ENCODE data around the gene SFR1.

DNA sequence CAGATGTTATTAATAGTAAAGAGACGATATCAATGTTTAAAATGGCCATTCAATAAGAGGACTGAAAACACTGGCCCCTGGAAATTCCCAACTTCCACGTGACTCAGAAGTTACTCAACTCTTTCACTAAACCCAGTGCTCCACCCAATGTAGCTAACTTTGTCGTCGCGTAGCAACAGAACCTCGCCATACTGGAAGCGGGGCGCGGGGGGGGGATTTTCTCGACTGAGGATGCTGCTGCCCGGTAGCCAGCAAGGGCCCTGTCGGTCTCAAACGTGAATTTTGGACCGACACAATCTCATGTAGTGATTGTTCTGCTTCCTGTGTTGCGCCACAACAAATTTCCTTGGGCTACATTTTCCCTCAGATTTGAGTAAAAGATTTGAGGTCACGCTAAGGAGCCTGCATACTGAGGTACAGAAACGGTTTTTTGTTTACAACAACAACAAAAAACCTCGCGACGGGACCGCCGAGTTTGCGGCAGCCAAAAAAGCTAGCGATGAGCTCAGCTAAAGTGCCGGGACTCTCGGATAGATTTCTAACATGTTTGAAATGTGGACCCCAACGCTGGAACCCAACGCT, 977 bp upstream of the SFR1 start:
- TF ChIP-seq, protein P1, sequence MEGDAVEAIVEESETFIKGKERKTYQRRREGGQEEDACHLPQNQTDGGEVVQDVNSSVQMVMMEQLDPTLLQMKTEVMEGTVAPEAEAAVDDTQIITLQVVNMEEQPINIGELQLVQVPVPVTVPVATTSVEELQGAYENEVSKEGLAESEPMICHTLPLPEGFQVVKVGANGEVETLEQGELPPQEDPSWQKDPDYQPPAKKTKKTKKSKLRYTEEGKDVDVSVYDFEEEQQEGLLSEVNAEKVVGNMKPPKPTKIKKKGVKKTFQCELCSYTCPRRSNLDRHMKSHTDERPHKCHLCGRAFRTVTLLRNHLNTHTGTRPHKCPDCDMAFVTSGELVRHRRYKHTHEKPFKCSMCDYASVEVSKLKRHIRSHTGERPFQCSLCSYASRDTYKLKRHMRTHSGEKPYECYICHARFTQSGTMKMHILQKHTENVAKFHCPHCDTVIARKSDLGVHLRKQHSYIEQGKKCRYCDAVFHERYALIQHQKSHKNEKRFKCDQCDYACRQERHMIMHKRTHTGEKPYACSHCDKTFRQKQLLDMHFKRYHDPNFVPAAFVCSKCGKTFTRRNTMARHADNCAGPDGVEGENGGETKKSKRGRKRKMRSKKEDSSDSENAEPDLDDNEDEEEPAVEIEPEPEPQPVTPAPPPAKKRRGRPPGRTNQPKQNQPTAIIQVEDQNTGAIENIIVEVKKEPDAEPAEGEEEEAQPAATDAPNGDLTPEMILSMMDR (conservative IDR thresholded peaks at IDR 0.05; ENCODE audit: low read depth, low read length): no peak
- no peak for TF ChIP-seq EZH2phosphoT487 (IDR thresholded peaks at IDR 0.05; ENCODE audit: borderline replicate concordance, low read length)
